ENCODE data around the gene MORN1.

Gene MORN1

GRCh38 chr1:2344744-2345296 lies 46.5 kb downstream of the MORN1 start:
- FAIRE-seq (no peak), DNase-seq (ENCODE audit: insufficient read length, low spot score) (no peak)
- TF ChIP-seq POU2F2 (IDR thresholded peaks at IDR 0.05; ENCODE audit: low read depth, low read length) (no peak), TAF1 (IDR thresholded peaks at IDR 0.05; ENCODE audit: low read depth, low read length) (no peak), SPI1 (IDR thresholded peaks at IDR 0.05; ENCODE audit: low read depth, low read length) (no peak), POLR2A (IDR thresholded peaks at IDR 0.05; ENCODE audit: low read depth, low read length) (no peak), POLR2AphosphoS5 (IDR thresholded peaks at IDR 0.05; ENCODE audit: low read depth, low read length) (no peak), PAX5 (IDR thresholded peaks at IDR 0.05; ENCODE audit: insufficient read depth, low read length, severe bottlenecking) (no peak)

GRCh38 chr1:2344121-2344681 lies 47.2 kb downstream of the MORN1 start:
- no peak for DNase-seq (ENCODE audit: insufficient read length, low spot score)
- no peak for FAIRE-seq
- no peak for TF ChIP-seq POLR2A (IDR thresholded peaks at IDR 0.05; ENCODE audit: low read depth, low read length)
- TF ChIP-seq PAX5 (IDR thresholded peaks at IDR 0.05; ENCODE audit: insufficient read depth, low read length, severe bottlenecking): no peak
- TF ChIP-seq SPI1 (IDR thresholded peaks at IDR 0.05; ENCODE audit: low read depth, low read length): no peak
- TF ChIP-seq POU2F2 (IDR thresholded peaks at IDR 0.05; ENCODE audit: low read depth, low read length): no peak
- TF ChIP-seq TAF1 (IDR thresholded peaks at IDR 0.05; ENCODE audit: low read depth, low read length): no peak
- no peak for TF ChIP-seq POLR2AphosphoS5 (IDR thresholded peaks at IDR 0.05; ENCODE audit: low read depth, low read length)

GRCh38 chr1:2343023-2343935 lies 48.1 kb downstream of the MORN1 start:
- no peak for FAIRE-seq
- TF ChIP-seq TAF1 (IDR thresholded peaks at IDR 0.05; ENCODE audit: low read depth, low read length) (no peak), POLR2AphosphoS5 (IDR thresholded peaks at IDR 0.05; ENCODE audit: low read depth, low read length) (no peak), PAX5 (IDR thresholded peaks at IDR 0.05; ENCODE audit: insufficient read depth, low read length, severe bottlenecking) (no peak), POU2F2 (IDR thresholded peaks at IDR 0.05; ENCODE audit: low read depth, low read length) (no peak), POLR2A (IDR thresholded peaks at IDR 0.05; ENCODE audit: low read depth, low read length) (no peak), SPI1 (IDR thresholded peaks at IDR 0.05; ENCODE audit: low read depth, low read length) (no peak)
- no peak for DNase-seq (ENCODE audit: insufficient read length, low spot score)

- TF ChIP-seq PAX5 (IDR thresholded peaks at IDR 0.05; ENCODE audit: insufficient read depth, low read length, severe bottlenecking): no peak
- no peak for TF ChIP-seq TAF1 (IDR thresholded peaks at IDR 0.05; ENCODE audit: low read depth, low read length)
- no peak for TF ChIP-seq SPI1 (IDR thresholded peaks at IDR 0.05; ENCODE audit: low read depth, low read length)
- no peak for TF ChIP-seq POLR2A (IDR thresholded peaks at IDR 0.05; ENCODE audit: low read depth, low read length)
- no peak for TF ChIP-seq POLR2AphosphoS5 (IDR thresholded peaks at IDR 0.05; ENCODE audit: low read depth, low read length)
- no peak for TF ChIP-seq POU2F2 (IDR thresholded peaks at IDR 0.05; ENCODE audit: low read depth, low read length)
- no peak for FAIRE-seq
- no peak for DNase-seq (ENCODE audit: insufficient read length, low spot score)
These were observed 48.9 kb downstream of the MORN1 start for GRCh38 chr1:2342384-2343022.

- no peak for TF ChIP-seq PAX5 (IDR thresholded peaks at IDR 0.05; ENCODE audit: insufficient read depth, low read length, severe bottlenecking)
- no peak for TF ChIP-seq POLR2A (IDR thresholded peaks at IDR 0.05; ENCODE audit: low read depth, low read length)
- TF ChIP-seq POLR2AphosphoS5 (IDR thresholded peaks at IDR 0.05; ENCODE audit: low read depth, low read length): no peak
- DNase-seq (ENCODE audit: insufficient read length, low spot score) (no peak), FAIRE-seq (no peak)
These were observed 49.5 kb downstream of the MORN1 start for GRCh38 chr1:2341706-2342383.

- no peak for FAIRE-seq
- no peak for TF ChIP-seq SPI1 (IDR thresholded peaks at IDR 0.05; ENCODE audit: low read depth, low read length)
- no peak for TF ChIP-seq POLR2AphosphoS5 (IDR thresholded peaks at IDR 0.05; ENCODE audit: low read depth, low read length)
- TF ChIP-seq TAF1 (IDR thresholded peaks at IDR 0.05; ENCODE audit: low read depth, low read length): no peak
- TF ChIP-seq PAX5 (IDR thresholded peaks at IDR 0.05; ENCODE audit: insufficient read depth, low read length, severe bottlenecking): no peak
- TF ChIP-seq POU2F2 (IDR thresholded peaks at IDR 0.05; ENCODE audit: low read depth, low read length): no peak
- TF ChIP-seq POLR2A (IDR thresholded peaks at IDR 0.05; ENCODE audit: low read depth, low read length): no peak
- no peak for DNase-seq (ENCODE audit: insufficient read length, low spot score)
These were observed 50.5 kb downstream of the MORN1 start for GRCh38 chr1:2340918-2341254.

- TF ChIP-seq POU2F2 (IDR thresholded peaks at IDR 0.05; ENCODE audit: low read depth, low read length) (no peak), PAX5 (IDR thresholded peaks at IDR 0.05; ENCODE audit: insufficient read depth, low read length, severe bottlenecking) (no peak), SPI1 (IDR thresholded peaks at IDR 0.05; ENCODE audit: low read depth, low read length) (no peak), POLR2AphosphoS5 (IDR thresholded peaks at IDR 0.05; ENCODE audit: low read depth, low read length) (no peak), TAF1 (IDR thresholded peaks at IDR 0.05; ENCODE audit: low read depth, low read length) (no peak), POLR2A (IDR thresholded peaks at IDR 0.05; ENCODE audit: low read depth, low read length) (no peak)
- DNase-seq (ENCODE audit: insufficient read length, low spot score) (no peak), FAIRE-seq (no peak)
These were observed 51.1 kb downstream of the MORN1 start for GRCh38 chr1:2340086-2340917.

All from GM12891 (cell line).